Ascending aorta (tissue), 2 donors: Measurements from ENCODE around the gene DDX24. TPM values are rescaled to one million over a fixed set of nuclear protein-coding genes. Genes with fewer than 3 reads are reported as not detected.

Experiments used
- DNase-seq, 2 donors: peaks; one replicate each; pipeline ENCODE4 v3.0.0-alpha.2; 2019; ENCODE audit warnings: low spot score in 2 of 2
- H3K27ac ChIP-seq, 2 donors: fragments of 200-600 bp; sonication (generic); one replicate each; pipeline ENCODE4 v1.5.1; 2016 to 2017; ENCODE audit warnings: mild to moderate bottlenecking in 1 of 2
- H3K27me3 ChIP-seq: fragments of 200-600 bp; sonication (generic); one replicate; pipeline ENCODE4 v1.5.1; 2017
- H3K36me3 ChIP-seq, 2 donors: fragments of 200-600 bp; sonication (generic); one replicate each; pipeline ENCODE4 v1.5.1; 2016
- H3K4me1 ChIP-seq, 2 donors: fragments of 200-600 bp; sonication (generic); one replicate each; pipeline ENCODE4 v1.5.1; 2016 to 2017; ENCODE audit warnings: mild to moderate bottlenecking in 1 of 2
- H3K4me3 ChIP-seq, 2 donors: fragments of 200-600 bp; sonication (generic); one replicate each; pipeline ENCODE4 v1.5.1; 2016 to 2017; ENCODE audit warnings: mild to moderate bottlenecking in 1 of 2
- H3K9me3 ChIP-seq, 2 donors: fragments of 200-600 bp; sonication (generic); one replicate each; pipeline ENCODE4 v1.5.1; 2016
- CTCF ChIP-seq, 3 experiments: fragments of 200-600 bp in 2 of 3; fragments of 450-650 bp in 1 of 3; sonication (generic) in 2 of 3; IDR thresholded peaks; one replicate each; pipeline ENCODE4 v1.5.1; 2016 to 2019; ENCODE audit warnings: antibody characterized with exemption in 3 of 3, mild to moderate bottlenecking in 1 of 3, moderate library complexity in 1 of 3
- intact Hi-C: fragments of 100-400 bp; cut with DNase I; formaldehyde crosslinking; loops from one replicate; pipeline ENCODE4 v1.15.1; 2023
- total RNA-seq: library from RNA; depleted of rRNA; stranded (reverse); fragments of >200 nt; gene quantifications from one replicate; pipeline ENCODE4 v1.1.0, GENCODE V29; 2016

Gene DDX24
- total RNA-seq, 1 donor from 2014 or later: 104 TPM

- no peak for DNase-seq
- no peaks in the 10 kb centered on the region for H3K9me3 ChIP-seq
- no peak overlapping the region for H3K27ac ChIP-seq
- peaks cover 0 to 3% of the 10 kb centered on the region in 2 donors for H3K4me1 ChIP-seq
- intact Hi-C loops: loop anchor here (10.0 kb wide), 1 partner anchor 250 kb away; no protein-coding TSS in a partner anchor
- TF ChIP-seq CTCF (IDR thresholded peaks at IDR 0.05): no peak
- no peaks in the 10 kb centered on the region for H3K36me3 ChIP-seq
- H3K27me3 ChIP-seq: no peaks in the 10 kb centered on the region
- H3K4me3 ChIP-seq: no peak overlapping the region
Measured at GRCh38 chr14:94024549-94024948, 56.5 kb downstream of the DDX24 start.

GRCh38 chr14:94022532-94023411 lies 58.2 kb downstream of the DDX24 start:
- H3K9me3 ChIP-seq: no peaks in the 10 kb centered on the region
- no peak overlapping the region for H3K4me3 ChIP-seq
- H3K36me3 ChIP-seq: no peaks in the 10 kb centered on the region
- H3K4me1 ChIP-seq: peaks cover 0 to 3% of the 10 kb centered on the region in 2 donors
- intact Hi-C loops: loop anchor here (10.0 kb wide), 1 partner anchor 248 kb away; no protein-coding TSS in a partner anchor
- no peak for DNase-seq
- no peak for TF ChIP-seq CTCF (IDR thresholded peaks at IDR 0.05)
- H3K27me3 ChIP-seq: no peaks in the 10 kb centered on the region
- H3K27ac ChIP-seq: no peak overlapping the region

GRCh38 chr14:94021416-94022157 lies 59.4 kb downstream of the DDX24 start:
- intact Hi-C loops: loop anchor here (10.0 kb wide), 1 partner anchor 247 kb away; no protein-coding TSS in a partner anchor
- DNase-seq: no peak
- TF ChIP-seq CTCF (IDR thresholded peaks at IDR 0.05): no peak
- Histone ChIP-seq H3K27ac (no peak overlapping the region), H3K27me3 (no peaks in the 10 kb centered on the region), H3K4me1 (peaks cover 0 to under 1% of the 10 kb centered on the region in 2 donors), H3K9me3 (no peaks in the 10 kb centered on the region), H3K36me3 (no peaks in the 10 kb centered on the region), H3K4me3 (no peak overlapping the region)

- Histone ChIP-seq H3K36me3 (no peaks in the 10 kb centered on the region), H3K27ac (no peak overlapping the region), H3K4me1 (no peaks in the 10 kb centered on the region), H3K27me3 (no peaks in the 10 kb centered on the region), H3K4me3 (no peak overlapping the region), H3K9me3 (no peaks in the 10 kb centered on the region)
- intact Hi-C loops: loop anchor here (10.0 kb wide), 1 partner anchor 246 kb away; no protein-coding TSS in a partner anchor
- no peak for TF ChIP-seq CTCF (IDR thresholded peaks at IDR 0.05)
- no peak for DNase-seq
Measured at GRCh38 chr14:94021001-94021400, 60.0 kb downstream of the DDX24 start.

GRCh38 chr14:94020267-94020666 lies 60.7 kb downstream of the DDX24 start:
- H3K4me3 ChIP-seq: no peak overlapping the region
- no peaks in the 10 kb centered on the region for H3K9me3 ChIP-seq
- H3K4me1 ChIP-seq: no peaks in the 10 kb centered on the region
- no peak overlapping the region for H3K27ac ChIP-seq
- no peaks in the 10 kb centered on the region for H3K36me3 ChIP-seq
- no peak for TF ChIP-seq CTCF (IDR thresholded peaks at IDR 0.05)
- no peak for DNase-seq
- H3K27me3 ChIP-seq: no peaks in the 10 kb centered on the region
- intact Hi-C loops: loop anchor here (10.0 kb wide), 1 partner anchor 245 kb away; no protein-coding TSS in a partner anchor
